Neural cell (in vitro differentiated cells): ENCODE results near the gene PRSS53.

ENCODE experiments used
- EP300 ChIP-seq: fragments of 450-650 bp; conservative IDR thresholded peaks from 2 replicates; pipeline ENCODE4 v1.6.1; 2014; ENCODE audit warnings: antibody characterized with exemption, mild to moderate bottlenecking, moderate library complexity; ENCODE audit not compliant: poor library complexity, severe bottlenecking
- EZH2 ChIP-seq: fragments of 200-600, 300-800 bp; shearing (Covaris generic), sonication (generic); IDR thresholded peaks from 2 replicates; pipeline ENCODE4 v1.6.1; 2014; ENCODE audit warnings: antibody characterized with exemption, low read length, borderline replicate concordance, mild to moderate bottlenecking; ENCODE audit not compliant: insufficient read depth, poor library complexity, severe bottlenecking
- MXI1 ChIP-seq: fragments of 450-650 bp; conservative IDR thresholded peaks from 2 replicates; pipeline ENCODE4 v1.6.1; 2014; ENCODE audit warnings: antibody characterized with exemption, mild to moderate bottlenecking; ENCODE audit not compliant: poor library complexity, severe bottlenecking
- POLR2AphosphoS5 ChIP-seq: IDR thresholded peaks from 2 replicates; pipeline ENCODE4 v1.6.1; 2012
- TAF1 ChIP-seq: IDR thresholded peaks from 2 replicates; pipeline ENCODE4 v1.6.1; 2012; ENCODE audit warnings: low read depth
- TF ChIP-seq, protein P1 (sequence below): fragments of 450-650 bp; IDR thresholded peaks from 2 replicates; pipeline ENCODE4 v1.5.1; 2014; ENCODE audit warnings: antibody characterized with exemption, mild to moderate bottlenecking, moderate library complexity; ENCODE audit not compliant: poor library complexity, severe bottlenecking
- TF ChIP-seq, protein P2 (sequence below): IDR thresholded peaks from 2 replicates; pipeline ENCODE4 v1.6.1; 2012; ENCODE audit warnings: borderline replicate concordance

DNA sequence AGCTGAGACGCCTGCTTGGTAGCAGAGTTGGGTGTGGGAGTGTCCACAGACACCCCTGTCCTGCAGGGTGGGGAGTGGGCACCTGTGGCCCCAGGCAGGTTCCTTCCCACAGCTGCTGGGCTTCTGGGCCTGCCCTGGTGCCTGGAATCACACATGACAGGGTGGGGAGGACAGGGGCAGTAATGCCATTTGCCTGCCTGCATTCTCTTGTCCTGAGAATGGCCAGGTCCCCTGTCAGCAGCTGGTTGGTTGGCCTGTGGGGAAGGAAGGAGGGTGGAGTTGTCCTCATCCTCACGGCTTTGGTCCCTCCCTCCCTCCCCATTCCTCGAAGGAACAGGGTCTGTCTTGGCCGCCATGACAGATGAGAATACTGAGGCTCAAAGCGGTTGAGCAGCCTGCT is 5.2 kb downstream of the PRSS53 start:
- TF ChIP-seq, protein P1, sequence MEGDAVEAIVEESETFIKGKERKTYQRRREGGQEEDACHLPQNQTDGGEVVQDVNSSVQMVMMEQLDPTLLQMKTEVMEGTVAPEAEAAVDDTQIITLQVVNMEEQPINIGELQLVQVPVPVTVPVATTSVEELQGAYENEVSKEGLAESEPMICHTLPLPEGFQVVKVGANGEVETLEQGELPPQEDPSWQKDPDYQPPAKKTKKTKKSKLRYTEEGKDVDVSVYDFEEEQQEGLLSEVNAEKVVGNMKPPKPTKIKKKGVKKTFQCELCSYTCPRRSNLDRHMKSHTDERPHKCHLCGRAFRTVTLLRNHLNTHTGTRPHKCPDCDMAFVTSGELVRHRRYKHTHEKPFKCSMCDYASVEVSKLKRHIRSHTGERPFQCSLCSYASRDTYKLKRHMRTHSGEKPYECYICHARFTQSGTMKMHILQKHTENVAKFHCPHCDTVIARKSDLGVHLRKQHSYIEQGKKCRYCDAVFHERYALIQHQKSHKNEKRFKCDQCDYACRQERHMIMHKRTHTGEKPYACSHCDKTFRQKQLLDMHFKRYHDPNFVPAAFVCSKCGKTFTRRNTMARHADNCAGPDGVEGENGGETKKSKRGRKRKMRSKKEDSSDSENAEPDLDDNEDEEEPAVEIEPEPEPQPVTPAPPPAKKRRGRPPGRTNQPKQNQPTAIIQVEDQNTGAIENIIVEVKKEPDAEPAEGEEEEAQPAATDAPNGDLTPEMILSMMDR: no peak
- TF ChIP-seq POLR2AphosphoS5 (no peak), EZH2 (no peak), MXI1 (no peak), TAF1 (no peak), EP300 (no peak)
- TF ChIP-seq, protein P2, sequence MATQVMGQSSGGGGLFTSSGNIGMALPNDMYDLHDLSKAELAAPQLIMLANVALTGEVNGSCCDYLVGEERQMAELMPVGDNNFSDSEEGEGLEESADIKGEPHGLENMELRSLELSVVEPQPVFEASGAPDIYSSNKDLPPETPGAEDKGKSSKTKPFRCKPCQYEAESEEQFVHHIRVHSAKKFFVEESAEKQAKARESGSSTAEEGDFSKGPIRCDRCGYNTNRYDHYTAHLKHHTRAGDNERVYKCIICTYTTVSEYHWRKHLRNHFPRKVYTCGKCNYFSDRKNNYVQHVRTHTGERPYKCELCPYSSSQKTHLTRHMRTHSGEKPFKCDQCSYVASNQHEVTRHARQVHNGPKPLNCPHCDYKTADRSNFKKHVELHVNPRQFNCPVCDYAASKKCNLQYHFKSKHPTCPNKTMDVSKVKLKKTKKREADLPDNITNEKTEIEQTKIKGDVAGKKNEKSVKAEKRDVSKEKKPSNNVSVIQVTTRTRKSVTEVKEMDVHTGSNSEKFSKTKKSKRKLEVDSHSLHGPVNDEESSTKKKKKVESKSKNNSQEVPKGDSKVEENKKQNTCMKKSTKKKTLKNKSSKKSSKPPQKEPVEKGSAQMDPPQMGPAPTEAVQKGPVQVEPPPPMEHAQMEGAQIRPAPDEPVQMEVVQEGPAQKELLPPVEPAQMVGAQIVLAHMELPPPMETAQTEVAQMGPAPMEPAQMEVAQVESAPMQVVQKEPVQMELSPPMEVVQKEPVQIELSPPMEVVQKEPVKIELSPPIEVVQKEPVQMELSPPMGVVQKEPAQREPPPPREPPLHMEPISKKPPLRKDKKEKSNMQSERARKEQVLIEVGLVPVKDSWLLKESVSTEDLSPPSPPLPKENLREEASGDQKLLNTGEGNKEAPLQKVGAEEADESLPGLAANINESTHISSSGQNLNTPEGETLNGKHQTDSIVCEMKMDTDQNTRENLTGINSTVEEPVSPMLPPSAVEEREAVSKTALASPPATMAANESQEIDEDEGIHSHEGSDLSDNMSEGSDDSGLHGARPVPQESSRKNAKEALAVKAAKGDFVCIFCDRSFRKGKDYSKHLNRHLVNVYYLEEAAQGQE: no peak
